HG02938 (cell line): ENCODE results near the gene PPP2R5A.

Experiments
- ATAC-seq: cut with Tn5 transposase; IDR thresholded peaks from one replicate; pipeline ENCODE4 v1.9.1; 2021; ENCODE audit warnings: mild to moderate bottlenecking, moderate library complexity; ENCODE audit not compliant: unreplicated experiment

The PPP2R5A gene

GRCh38 chr1:212401838-212402582 lies 116.8 kb downstream of the PPP2R5A start:
- ATAC-seq: no peak

GRCh38 chr1:212402666-212403321 lies 117.6 kb downstream of the PPP2R5A start:
- no peak for ATAC-seq

- ATAC-seq: no peak
Observed at GRCh38 chr1:212410231-212410820, 125.1 kb downstream of the PPP2R5A start.
